ENCODE results near the gene SLC9C1. TPM values are rescaled to one million over a fixed set of nuclear protein-coding genes. Genes with fewer than 3 reads are reported as not detected.

SLC9C1 gene
- total RNA-seq, 3 donors from 2014 or later: not detected

DNA sequence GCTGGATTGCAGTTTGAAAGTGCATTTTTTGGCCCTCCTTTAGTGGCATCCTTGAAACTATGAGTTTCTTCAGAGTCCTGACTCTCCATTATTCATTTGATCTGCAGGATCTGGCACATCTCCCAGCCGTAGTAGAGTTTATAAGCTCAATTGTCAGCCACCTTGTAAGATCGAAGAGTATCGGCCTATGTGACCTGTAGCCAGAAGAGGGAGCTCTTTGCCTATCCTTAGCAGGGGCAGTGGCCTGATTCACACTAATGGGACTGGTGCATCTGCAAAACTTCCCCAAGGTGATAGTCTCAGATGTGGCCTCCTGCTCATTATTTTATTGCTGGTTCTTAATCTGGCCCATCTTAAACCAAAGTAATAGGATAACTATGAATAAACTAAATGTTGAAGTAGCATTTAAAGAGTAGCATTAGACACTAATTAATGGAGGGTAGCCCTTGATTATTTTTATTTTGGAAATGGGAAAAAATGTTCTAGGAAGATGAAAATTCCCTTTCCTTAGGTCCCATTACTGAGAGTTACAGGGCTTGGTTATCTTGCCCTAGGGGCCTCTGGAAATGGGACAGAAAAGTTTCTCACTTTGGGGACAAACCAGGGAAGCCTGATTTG is 182.1 kb downstream of the SLC9C1 start:
- peak; percentile 85 to 94 for ATAC-seq
- Mint-ChIP-seq H3K4me1 (ENCODE audit: low read depth) (peaks cover 13% of the 10 kb centered on the region), H3K9me3 (no peaks in the 10 kb centered on the region), H3K36me3 (ENCODE audit: insufficient read depth) (peaks cover 6% of the 10 kb centered on the region), H3K4me3 (no peak overlapping the region), H3K27me3 (ENCODE audit: low read depth) (no peaks in the 10 kb centered on the region)
- peak; percentile 51 for DNase-seq

- Mint-ChIP-seq H3K4me1 (ENCODE audit: low read depth) (peaks cover 9% of the 10 kb centered on the region), H3K36me3 (ENCODE audit: insufficient read depth) (peaks cover 3% of the 10 kb centered on the region), H3K4me3 (no peak overlapping the region), H3K27me3 (ENCODE audit: low read depth) (no peaks in the 10 kb centered on the region), H3K9me3 (no peaks in the 10 kb centered on the region)
- DNase-seq (no peak), ATAC-seq (no peak)
Observed at GRCh38 chr3:112109322-112109721, 184.7 kb downstream of the SLC9C1 start.

DNA sequence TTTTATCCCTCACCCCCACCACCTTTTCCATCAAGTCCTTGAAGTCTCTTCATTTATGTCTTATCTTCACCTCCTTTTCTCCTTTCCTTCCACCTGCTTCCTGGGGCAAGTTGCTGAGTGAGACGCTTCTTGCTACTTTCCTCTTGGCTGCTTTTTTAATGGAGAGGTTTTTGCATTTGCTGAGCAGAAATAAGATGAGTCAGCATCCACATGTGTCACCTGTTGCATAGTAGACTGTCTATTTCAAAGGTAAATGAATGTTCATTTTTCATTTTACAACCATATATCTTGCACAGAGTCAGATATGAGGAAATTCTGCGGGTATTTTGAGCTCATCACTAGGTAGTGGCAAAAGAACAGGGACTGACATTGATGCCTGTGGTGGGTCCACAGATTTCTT is 189.2 kb downstream of the SLC9C1 start:
- no peak for DNase-seq
- no peak overlapping the region for H3K4me3 Mint-ChIP-seq
- no peaks in the 10 kb centered on the region for H3K4me1 Mint-ChIP-seq (ENCODE audit: low read depth)
- peaks cover 2% of the 10 kb centered on the region for H3K36me3 Mint-ChIP-seq (ENCODE audit: insufficient read depth)
- ATAC-seq: no peak
- no peaks in the 10 kb centered on the region for H3K27me3 Mint-ChIP-seq (ENCODE audit: low read depth)
- H3K9me3 Mint-ChIP-seq: no peaks in the 10 kb centered on the region

DNA sequence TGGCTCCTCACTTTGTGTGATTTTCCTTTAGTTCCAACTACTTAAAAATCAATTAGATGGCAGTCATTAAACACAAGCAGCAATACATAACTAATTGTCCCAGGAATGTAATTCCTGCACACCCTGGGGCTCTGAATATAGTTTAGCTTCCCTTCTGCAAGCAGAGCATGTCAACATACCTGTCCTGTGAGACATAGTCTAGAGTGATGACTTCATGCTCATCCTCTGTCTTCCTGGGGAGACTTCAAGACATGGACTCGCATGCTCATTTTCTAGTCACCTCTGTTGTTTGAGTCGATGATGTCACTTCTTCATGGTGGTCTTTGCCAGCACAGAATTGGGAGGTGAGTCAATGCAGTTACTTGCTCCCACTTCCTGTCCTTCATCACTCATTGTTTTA is 192.1 kb downstream of the SLC9C1 start:
- Mint-ChIP-seq H3K9me3 (peaks cover 3% of the 10 kb centered on the region), H3K27me3 (ENCODE audit: low read depth) (no peaks in the 10 kb centered on the region), H3K4me3 (no peak overlapping the region), H3K4me1 (ENCODE audit: low read depth) (peaks cover 7% of the 10 kb centered on the region), H3K36me3 (ENCODE audit: insufficient read depth) (peaks cover 2% of the 10 kb centered on the region)
- ATAC-seq: no peak
- no peak for DNase-seq

DNA sequence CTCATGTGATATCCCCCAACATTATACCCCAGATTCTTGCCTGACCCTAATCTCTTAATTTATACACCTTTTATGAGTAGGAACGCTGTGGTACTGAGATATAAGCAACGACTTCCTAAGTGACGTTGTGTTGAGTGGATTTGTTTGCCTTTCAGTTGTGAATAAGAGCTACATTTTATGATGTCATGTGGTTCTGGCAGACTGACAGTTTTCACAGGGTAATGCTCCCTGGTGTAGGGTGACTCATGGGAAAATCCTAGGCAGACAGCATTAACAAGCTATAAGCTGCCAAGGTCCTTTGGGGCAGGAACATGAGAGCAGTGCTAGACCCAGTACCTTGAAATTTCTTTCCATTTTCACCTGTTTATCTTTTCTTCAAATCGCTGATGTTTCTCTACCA is 196.6 kb downstream of the SLC9C1 start:
- ATAC-seq (peak; percentile 93 to 97), DNase-seq (no peak)
- H3K4me3 Mint-ChIP-seq: no peak overlapping the region
- peaks cover 3% of the 10 kb centered on the region for H3K9me3 Mint-ChIP-seq
- H3K27me3 Mint-ChIP-seq (ENCODE audit: low read depth): no peaks in the 10 kb centered on the region
- peaks cover 18% of the 10 kb centered on the region for H3K4me1 Mint-ChIP-seq (ENCODE audit: low read depth)
- no peaks in the 10 kb centered on the region for H3K36me3 Mint-ChIP-seq (ENCODE audit: insufficient read depth)

GRCh38 chr3:112096176-112096575 is 197.8 kb downstream of the SLC9C1 start:
- DNase-seq (no peak), ATAC-seq (no peak)
- Mint-ChIP-seq H3K9me3 (peaks cover 3% of the 10 kb centered on the region), H3K36me3 (ENCODE audit: insufficient read depth) (no peaks in the 10 kb centered on the region), H3K27me3 (ENCODE audit: low read depth) (no peaks in the 10 kb centered on the region), H3K4me3 (no peak overlapping the region), H3K4me1 (ENCODE audit: low read depth) (peaks cover 20% of the 10 kb centered on the region)

DNA sequence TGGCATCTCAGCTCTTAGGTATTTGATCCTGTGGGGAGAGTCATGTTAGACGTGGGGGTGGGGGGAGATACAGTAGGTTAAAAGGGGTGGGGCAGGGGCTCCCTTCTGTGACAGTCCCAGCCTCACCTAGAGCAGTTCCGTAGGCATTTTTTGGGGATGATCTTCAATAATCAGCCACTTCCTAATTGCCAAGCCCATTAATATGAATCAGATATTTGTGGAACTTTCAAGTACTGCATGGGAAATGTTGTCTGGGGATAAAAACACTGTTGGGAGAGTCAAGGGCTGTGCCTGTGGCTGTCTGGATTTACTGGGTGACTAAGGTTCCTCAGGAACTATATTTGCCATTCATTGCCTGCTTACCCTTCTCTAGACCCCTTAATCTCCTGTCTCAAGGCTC is 198.3 kb downstream of the SLC9C1 start:
- Mint-ChIP-seq H3K9me3 (peaks cover 3% of the 10 kb centered on the region), H3K36me3 (ENCODE audit: insufficient read depth) (no peaks in the 10 kb centered on the region), H3K4me3 (no peak overlapping the region), H3K4me1 (ENCODE audit: low read depth) (peaks cover 20% of the 10 kb centered on the region), H3K27me3 (ENCODE audit: low read depth) (no peaks in the 10 kb centered on the region)
- no peak for DNase-seq
- no peak for ATAC-seq

DNA sequence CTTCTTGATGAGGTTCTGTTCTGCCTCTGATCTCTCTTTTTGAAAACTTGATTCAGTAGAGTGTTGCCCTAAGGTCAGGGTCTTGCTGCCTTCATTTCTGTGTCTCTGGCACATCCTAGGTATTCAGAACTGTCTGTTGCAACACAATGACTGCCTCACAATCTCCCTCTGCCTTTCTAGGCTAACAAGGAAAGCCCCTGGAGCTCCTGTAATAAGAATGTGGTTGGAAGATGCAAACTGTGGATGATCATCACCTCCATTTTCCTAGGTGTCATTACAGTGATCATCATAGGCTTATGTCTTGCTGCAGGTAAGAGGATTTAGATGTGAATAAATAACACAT is 200.9 kb downstream of the SLC9C1 start:
- no peaks in the 10 kb centered on the region for H3K9me3 Mint-ChIP-seq
- H3K36me3 Mint-ChIP-seq (ENCODE audit: insufficient read depth): no peaks in the 10 kb centered on the region
- ATAC-seq (no peak), DNase-seq (no peak)
- H3K4me3 Mint-ChIP-seq: no peak overlapping the region
- H3K4me1 Mint-ChIP-seq (ENCODE audit: low read depth): peaks cover 22% of the 10 kb centered on the region
- H3K27me3 Mint-ChIP-seq (ENCODE audit: low read depth): peaks cover 3% of the 10 kb centered on the region

- DNase-seq: no peak
- no peaks in the 10 kb centered on the region for H3K36me3 Mint-ChIP-seq (ENCODE audit: insufficient read depth)
- no peaks in the 10 kb centered on the region for H3K9me3 Mint-ChIP-seq
- H3K27me3 Mint-ChIP-seq (ENCODE audit: low read depth): peaks cover 7% of the 10 kb centered on the region
- no peak overlapping the region for H3K4me3 Mint-ChIP-seq
- H3K4me1 Mint-ChIP-seq (ENCODE audit: low read depth): peaks cover 20% of the 10 kb centered on the region
- ATAC-seq: no peak
Observed at GRCh38 chr3:112092496-112093179, 201.4 kb downstream of the SLC9C1 start.

DNA sequence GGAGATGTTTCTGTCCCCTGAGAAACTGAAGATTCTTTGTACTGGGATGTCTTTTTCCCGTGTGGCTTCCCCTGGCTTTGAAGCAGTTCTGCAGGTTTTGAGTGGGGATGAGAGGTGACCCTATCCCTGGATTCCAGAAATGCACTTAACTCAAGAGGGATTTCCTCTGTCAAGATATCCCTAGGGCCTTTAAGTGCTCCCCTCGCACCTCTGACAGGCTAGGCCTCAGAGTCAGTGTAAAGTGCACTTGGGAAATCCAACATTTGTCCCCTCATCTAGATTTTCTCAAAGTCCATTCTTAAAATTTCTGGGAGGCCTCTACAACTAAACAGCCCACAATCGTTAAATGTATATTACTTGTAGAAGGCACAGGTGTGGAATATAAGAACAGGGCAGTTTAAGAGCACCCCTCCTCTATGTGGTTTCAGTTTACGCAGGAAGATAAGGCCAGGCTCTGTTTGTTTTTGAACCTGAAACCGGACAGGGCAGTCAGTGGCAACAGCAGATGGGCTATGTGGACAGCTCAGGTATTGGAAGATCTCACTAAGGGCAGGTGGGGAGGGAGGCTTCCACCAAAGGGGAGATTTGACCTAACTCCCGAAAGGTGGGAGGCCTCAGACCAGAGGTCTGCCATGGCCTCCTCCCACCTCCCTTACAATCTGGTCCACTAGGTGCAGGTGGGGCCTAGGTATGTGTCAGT is 203.0 kb downstream of the SLC9C1 start:
- ATAC-seq: no peak
- Mint-ChIP-seq H3K4me3 (no peak overlapping the region), H3K27me3 (ENCODE audit: low read depth) (peaks cover 12% of the 10 kb centered on the region), H3K36me3 (ENCODE audit: insufficient read depth) (no peaks in the 10 kb centered on the region), H3K9me3 (no peaks in the 10 kb centered on the region), H3K4me1 (ENCODE audit: low read depth) (peaks cover 26% of the 10 kb centered on the region)
- no peak for DNase-seq

Other genes with a start within 250 kb of the SLC9C1 start
- gene C3orf52, start 207.8 kb downstream of the SLC9C1 start, total RNA-seq: 1 to 10 TPM; 1.5 to 2.2 (median 2.1) TPM
- gene GCSAM, start 161.0 kb downstream of the SLC9C1 start, total RNA-seq: 1 to 10 TPM; 1.3 to 2.0 (median 2.0) TPM
- gene CD200, start 38.9 kb upstream of the SLC9C1 start, total RNA-seq: 100 to 1,000 TPM; 100 to 125 (median 109) TPM
- gene BTLA, start 205.3 kb upstream of the SLC9C1 start, total RNA-seq: 10 to 100 TPM; 29.8 to 46.3 (median 33.2) TPM

Data from activated T-cell treated with anti-CD3 and anti-CD28 coated beads, Interleukin-2, amount 50 U/mL, for 4 hours (primary cell).